Trophoblast cell (in vitro differentiated cells and primary cell): Measurements from ENCODE around the gene ANO2.
A peak's percentile ranks its signal among the peaks of the same experiment; 100 is the strongest.

Experiments used
- DNase-seq, 2 donors: peaks; one replicate each; pipeline ENCODE4 v3.0.0-alpha.2; 2016
- H2AFZ ChIP-seq: 2 replicates; pipeline ENCODE4 v1.6.1; 2013; ENCODE audit warnings: low read length, moderate library complexity, mild to moderate bottlenecking; ENCODE audit not compliant: insufficient read depth, poor library complexity
- H2AK5ac ChIP-seq: 2 replicates; pipeline ENCODE4 v1.6.1; 2013; ENCODE audit warnings: mild to moderate bottlenecking, low read length
- H2BK120ac ChIP-seq: 2 replicates; pipeline ENCODE4 v1.6.1; 2013; ENCODE audit warnings: low read length, mild to moderate bottlenecking, moderate library complexity; ENCODE audit not compliant: insufficient read depth, poor library complexity
- H2BK12ac ChIP-seq: 2 replicates; pipeline ENCODE4 v1.6.1; 2013; ENCODE audit warnings: mild to moderate bottlenecking, low read length, moderate library complexity
- H2BK5ac ChIP-seq: 2 replicates; pipeline ENCODE4 v1.6.1; 2013; ENCODE audit warnings: low read length, low read depth, moderate library complexity, mild to moderate bottlenecking; ENCODE audit not compliant: poor library complexity
- H3K14ac ChIP-seq: 2 replicates; pipeline ENCODE4 v1.6.1; 2013; ENCODE audit warnings: mild to moderate bottlenecking, low read length
- H3K18ac ChIP-seq: 2 replicates; pipeline ENCODE4 v1.6.1; 2013; ENCODE audit warnings: mild to moderate bottlenecking, low read length
- H3K23ac ChIP-seq: 2 replicates; pipeline ENCODE4 v1.6.1; 2013; ENCODE audit warnings: low read length
- H3K27ac ChIP-seq: 2 replicates; pipeline ENCODE4 v1.5.1; 2013; ENCODE audit warnings: low read depth, mild to moderate bottlenecking, inconsistent platforms, low read length, moderate library complexity
- H3K27me3 ChIP-seq: 2 replicates; pipeline ENCODE4 v1.6.1; 2013; ENCODE audit warnings: inconsistent platforms, mild to moderate bottlenecking, low read length, moderate library complexity; ENCODE audit not compliant: insufficient read depth
- H3K36me3 ChIP-seq, 2 experiments: 1 replicate in 1 of 2; 2 replicates in 1 of 2; pipeline ENCODE4 v1.6.1; 2013; ENCODE audit warnings: low read length in 2 of 2, mild to moderate bottlenecking in 2 of 2, moderate library complexity in 1 of 2; ENCODE audit not compliant: insufficient read depth in 2 of 2, control insufficient read depth in 1 of 2
- H3K4ac ChIP-seq: 2 replicates; pipeline ENCODE4 v1.6.1; 2013; ENCODE audit warnings: low read depth, mild to moderate bottlenecking, low read length, moderate library complexity
- H3K4me1 ChIP-seq, 2 experiments: 1 replicate in 1 of 2; 2 replicates in 1 of 2; pipeline ENCODE4 v1.6.1; 2013; ENCODE audit warnings: low read length in 2 of 2, mild to moderate bottlenecking in 2 of 2, moderate library complexity in 1 of 2; ENCODE audit not compliant: insufficient read depth in 2 of 2, control insufficient read depth in 1 of 2
- H3K4me2 ChIP-seq: 2 replicates; pipeline ENCODE4 v1.6.1; 2013; ENCODE audit warnings: inconsistent platforms, mild to moderate bottlenecking, low read length, moderate library complexity
- H3K4me3 ChIP-seq: 2 replicates; pipeline ENCODE4 v1.5.1; 2013; ENCODE audit warnings: mild to moderate bottlenecking, low read depth, low read length, inconsistent platforms
- H3K79me1 ChIP-seq: one replicate; pipeline ENCODE4 v1.6.1; 2013; ENCODE audit warnings: low read length
- H3K79me2 ChIP-seq: 2 replicates; pipeline ENCODE4 v1.6.1; 2013; ENCODE audit warnings: low read length, mild to moderate bottlenecking; ENCODE audit not compliant: control insufficient read depth, insufficient read depth, poor library complexity
- H3K9ac ChIP-seq: 2 replicates; pipeline ENCODE4 v1.6.1; 2013; ENCODE audit warnings: mild to moderate bottlenecking, low read length
- H3K9me3 ChIP-seq: 2 replicates; pipeline ENCODE4 v1.6.1; 2013; ENCODE audit warnings: low read depth, mild to moderate bottlenecking, control low read depth, inconsistent platforms, low read length; ENCODE audit not compliant: insufficient read depth
- H4K12ac ChIP-seq: 2 replicates; pipeline ENCODE4 v1.6.1; 2013; ENCODE audit warnings: low read depth, mild to moderate bottlenecking, low read length, moderate library complexity
- H4K8ac ChIP-seq: 2 replicates; pipeline ENCODE4 v1.6.1; 2013; ENCODE audit warnings: low read depth, mild to moderate bottlenecking, low read length, moderate library complexity
- H4K91ac ChIP-seq: one replicate; pipeline ENCODE4 v1.6.1; 2013; ENCODE audit warnings: low read depth, mild to moderate bottlenecking, low read length, moderate library complexity
- WGBS: extraction: QIAGEN DNeasy Blood & Tissue Kit; methylation state at CpG from one replicate; pipeline ENCODE4 v1.1.7; 2013; ENCODE audit warnings: missing lambda C conversion rate; ENCODE audit not compliant: insufficient read length, insufficient coverage; ENCODE audit errors: extremely low coverage; 5-methylcytosine and 5-hydroxymethylcytosine counted together

ANO2 gene

GRCh38 chr12:5599378-5599777 is 345.7 kb downstream of the ANO2 start:
- Histone ChIP-seq H3K4me2 (no peak overlapping the region), H4K91ac (no peak overlapping the region), H3K4me3 (no peak overlapping the region), H2BK5ac (no peak overlapping the region), H3K79me2 (no peaks in the 10 kb centered on the region), H2AFZ (no peak overlapping the region), H2BK12ac (no peak overlapping the region), H4K8ac (no peak overlapping the region), H3K4ac (no peak overlapping the region), H3K18ac (no peak overlapping the region), H2AK5ac (no peak overlapping the region), H2BK120ac (no peak overlapping the region), H3K23ac (no peak overlapping the region), H3K9ac (no peak overlapping the region), H4K12ac (no peak overlapping the region), H3K9me3 (no peaks in the 10 kb centered on the region), H3K36me3 (no peaks in the 10 kb centered on the region), H3K27ac (no peak overlapping the region), H3K27me3 (no peaks in the 10 kb centered on the region), H3K4me1 (no peaks in the 10 kb centered on the region), H3K79me1 (no peaks in the 10 kb centered on the region), H3K14ac (no peak overlapping the region)
- DNase-seq = no peak
- no CpG with 5 or more reads among the region's 4 CpGs for WGBS

- no peaks in the 10 kb centered on the region for H3K27me3 ChIP-seq
- H2BK5ac ChIP-seq = no peak overlapping the region
- no peak overlapping the region for H3K18ac ChIP-seq
- H4K12ac ChIP-seq = no peak overlapping the region
- no peak overlapping the region for H3K27ac ChIP-seq
- no peaks in the 10 kb centered on the region for H3K4me1 ChIP-seq
- DNase-seq = peak in 1 of 2 donors; percentile 31
- H3K9me3 ChIP-seq = no peaks in the 10 kb centered on the region
- H4K8ac ChIP-seq = no peak overlapping the region
- no peaks in the 10 kb centered on the region for H3K79me2 ChIP-seq
- no peak overlapping the region for H3K4me2 ChIP-seq
- H3K23ac ChIP-seq = no peak overlapping the region
- H3K4me3 ChIP-seq = no peak overlapping the region
- no peaks in the 10 kb centered on the region for H3K36me3 ChIP-seq
- H2AK5ac ChIP-seq = no peak overlapping the region
- H3K14ac ChIP-seq = no peak overlapping the region
- no peak overlapping the region for H2AFZ ChIP-seq
- no peak overlapping the region for H2BK12ac ChIP-seq
- no peak overlapping the region for H3K9ac ChIP-seq
- H3K4ac ChIP-seq = no peak overlapping the region
- H3K79me1 ChIP-seq = no peaks in the 10 kb centered on the region
- H2BK120ac ChIP-seq = no peak overlapping the region
- H4K91ac ChIP-seq = no peak overlapping the region
Measured at GRCh38 chr12:5593998-5594397, 351.1 kb downstream of the ANO2 start.

GRCh38 chr12:5593086-5593485 is 352.0 kb downstream of the ANO2 start:
- Histone ChIP-seq H3K27me3 (no peaks in the 10 kb centered on the region), H3K18ac (no peak overlapping the region), H2BK120ac (no peak overlapping the region), H3K79me1 (no peaks in the 10 kb centered on the region), H3K4ac (no peak overlapping the region), H2BK5ac (no peak overlapping the region), H3K4me1 (peaks cover 2 to 3% of the 10 kb centered on the region in 2 experiments), H4K91ac (no peak overlapping the region), H3K79me2 (no peaks in the 10 kb centered on the region), H3K36me3 (no peaks in the 10 kb centered on the region), H2BK12ac (no peak overlapping the region), H3K27ac (no peak overlapping the region), H3K23ac (no peak overlapping the region), H3K14ac (no peak overlapping the region), H2AK5ac (no peak overlapping the region), H2AFZ (no peak overlapping the region), H3K9me3 (no peaks in the 10 kb centered on the region), H4K12ac (no peak overlapping the region), H3K9ac (no peak overlapping the region), H3K4me2 (no peak overlapping the region), H4K8ac (no peak overlapping the region), H3K4me3 (no peak overlapping the region)
- no peak for DNase-seq
- WGBS = no CpG with 5 or more reads among the region's 1 CpG

GRCh38 chr12:5592310-5592709 is 352.7 kb downstream of the ANO2 start:
- no peaks in the 10 kb centered on the region for H3K36me3 ChIP-seq
- H3K4me1 ChIP-seq = peaks cover 5 to 6% of the 10 kb centered on the region in 2 experiments
- no peaks in the 10 kb centered on the region for H3K27me3 ChIP-seq
- no peaks in the 10 kb centered on the region for H3K79me2 ChIP-seq
- no peak overlapping the region for H3K4ac ChIP-seq
- no peak overlapping the region for H3K18ac ChIP-seq
- no peak overlapping the region for H2BK5ac ChIP-seq
- no peaks in the 10 kb centered on the region for H3K79me1 ChIP-seq
- DNase-seq = no peak
- no CpG with 5 or more reads among the region's 8 CpGs for WGBS
- no peak overlapping the region for H2AFZ ChIP-seq
- no peak overlapping the region for H3K4me3 ChIP-seq
- H3K27ac ChIP-seq = no peak overlapping the region
- H2BK120ac ChIP-seq = no peak overlapping the region
- no peak overlapping the region for H4K91ac ChIP-seq
- H2BK12ac ChIP-seq = no peak overlapping the region
- H3K9me3 ChIP-seq = no peaks in the 10 kb centered on the region
- H4K8ac ChIP-seq = no peak overlapping the region
- no peak overlapping the region for H2AK5ac ChIP-seq
- H3K23ac ChIP-seq = no peak overlapping the region
- no peak overlapping the region for H3K9ac ChIP-seq
- H3K4me2 ChIP-seq = no peak overlapping the region
- H3K14ac ChIP-seq = no peak overlapping the region
- no peak overlapping the region for H4K12ac ChIP-seq
